ENCODE results near the gene UGGT1.

The UGGT1 gene

GRCh38 chr2:128090945-128091725 lies at the start of gene UGGT1:
Gene UGGT1 (plus strand): TSS chr2:128091200. CDS start chr2:128091358, 158 bp downstream.
- peak; percentile 93 for DNase-seq

GRCh38 chr2:128041561-128041960 lies 49.4 kb upstream of the UGGT1 start:
- no peak for DNase-seq

GRCh38 chr2:128043041-128043440 lies 48.0 kb upstream of the UGGT1 start:
- DNase-seq, result no peak

GRCh38 chr2:128053331-128053730 lies 37.7 kb upstream of the UGGT1 start:
- no peak for DNase-seq

- no peak for DNase-seq
Observed at GRCh38 chr2:128054104-128054885, 36.7 kb upstream of the UGGT1 start.

GRCh38 chr2:128057334-128057733 lies 33.7 kb upstream of the UGGT1 start:
- no peak for DNase-seq

GRCh38 chr2:128058114-128058513 lies 32.9 kb upstream of the UGGT1 start:
- no peak for DNase-seq

GRCh38 chr2:128062571-128062970 lies 28.4 kb upstream of the UGGT1 start:
- no peak for DNase-seq

GRCh38 chr2:128064353-128064752 lies 26.6 kb upstream of the UGGT1 start:
- no peak for DNase-seq

- no peak for DNase-seq
Observed at GRCh38 chr2:128069769-128070168, 21.2 kb upstream of the UGGT1 start.

- DNase-seq, result no peak
Observed at GRCh38 chr2:128073278-128073677, 17.7 kb upstream of the UGGT1 start.

GRCh38 chr2:128076461-128077106 lies 14.4 kb upstream of the UGGT1 start:
- no peak for DNase-seq

GRCh38 chr2:128084757-128085156 lies 6.2 kb upstream of the UGGT1 start:
- no peak for DNase-seq

- no peak for DNase-seq
Observed at GRCh38 chr2:128086244-128086643, 4.8 kb upstream of the UGGT1 start.

- DNase-seq, result no peak
Observed at GRCh38 chr2:128090575-128090944, 440 bp upstream of the UGGT1 start.

- no peak for DNase-seq
Observed at GRCh38 chr2:128091726-128092080, 703 bp downstream of the UGGT1 start.

GRCh38 chr2:128092656-128093055 lies 1.7 kb downstream of the UGGT1 start:
- no peak for DNase-seq

GRCh38 chr2:128093762-128094161 lies 2.8 kb downstream of the UGGT1 start:
- no peak for DNase-seq

GRCh38 chr2:128095201-128095600 lies 4.2 kb downstream of the UGGT1 start:
- DNase-seq, result no peak

- no peak for DNase-seq
Observed at GRCh38 chr2:128103407-128103806, 12.4 kb downstream of the UGGT1 start.

- no peak for DNase-seq
Observed at GRCh38 chr2:128105072-128105471, 14.1 kb downstream of the UGGT1 start.

GRCh38 chr2:128108166-128108565 lies 17.2 kb downstream of the UGGT1 start:
- DNase-seq, result no peak

GRCh38 chr2:128109243-128109642 lies 18.2 kb downstream of the UGGT1 start:
- DNase-seq, result no peak
